ENCODE data around the gene MCRIP2.

GRCh38 chr16:647173-647902 is 5.7 kb downstream of the MCRIP2 start:
- TF ChIP-seq POLR2A (IDR thresholded peaks at IDR 0.05; ENCODE audit: low read depth, low read length) (no peak), POLR2AphosphoS5 (IDR thresholded peaks at IDR 0.05; ENCODE audit: low read depth, low read length) (no peak; the same call in 1 of the 2 replicates)
